Activated B cell treated with CpG ODN at 0.5 μM for 24 hours (primary cell): ENCODE measurements around the gene CIAO2B. TPM values are rescaled to one million over a fixed set of nuclear protein-coding genes. Genes with fewer than 3 reads are reported as not detected.

ENCODE experiments used
- ATAC-seq: fragments of 200-7000 bp; cut with Tn5 transposase; one replicate; pipeline ENCODE4 v1.10.0; 2021; ENCODE audit warnings: low read depth, mild to moderate bottlenecking, moderate library complexity
- CTCF ChIA-PET: fragments of 350-600 bp; sonication (Branson Sonifier 250); formaldehyde crosslinking; loops from one replicate; lab custom pipeline; 2021; ENCODE audit warnings: antibody characterized with exemption; lab: Charles Lee
- POLR2A ChIA-PET: fragments of 350-600 bp; sonication (Branson Sonifier 250); formaldehyde crosslinking; loops from one replicate; lab custom pipeline; 2021; ENCODE audit warnings: antibody characterized with exemption; lab: Charles Lee
- DNase-seq: peaks from one replicate; pipeline ENCODE4 v3.0.0; 2022
- H3K27ac Mint-ChIP-seq: one replicate; pipeline ENCODE4 v1.8.0; 2020; ENCODE audit warnings: mixed read lengths
- H3K27me3 Mint-ChIP-seq: one replicate; pipeline ENCODE4 v1.8.0; 2021; ENCODE audit warnings: mixed read lengths
- H3K36me3 Mint-ChIP-seq: one replicate; pipeline ENCODE4 v1.8.0; 2021; ENCODE audit warnings: low read depth, mixed read lengths
- H3K4me1 Mint-ChIP-seq: one replicate; pipeline ENCODE4 v1.8.0; 2021; ENCODE audit warnings: mixed read lengths
- H3K4me3 Mint-ChIP-seq: one replicate; pipeline ENCODE4 v1.8.0; 2020; ENCODE audit warnings: mild to moderate bottlenecking, mixed read lengths
- H3K9me3 Mint-ChIP-seq: one replicate; pipeline ENCODE4 v1.8.0; 2020; ENCODE audit warnings: mixed read lengths
- CTCF ChIP-seq: fragments of 200-600 bp; IDR thresholded peaks from one replicate; pipeline ENCODE4 v1.8.0; 2022; ENCODE audit warnings: antibody characterized with exemption, mild to moderate bottlenecking
- intact Hi-C: fragments of 100-400 bp; cut with micrococcal nuclease; formaldehyde crosslinking; loops from one replicate; pipeline ENCODE4 v1.15.1; 2024
- total RNA-seq: library from RNA; stranded (reverse); gene quantifications from 2 replicates; pipeline ENCODE4 v1.2.3, GENCODE V29; 2022

Gene CIAO2B
- total RNA-seq, 1 donor from 2014 or later: 66.2 TPM

- Mint-ChIP-seq H3K4me3 (no peak overlapping the region), H3K36me3 (peaks cover 11% of the 10 kb centered on the region), H3K27me3 (peaks cover 28% of the 10 kb centered on the region), H3K4me1 (peaks cover 13% of the 10 kb centered on the region), H3K27ac (no peak overlapping the region), H3K9me3 (no peaks in the 10 kb centered on the region)
- TF ChIP-seq CTCF: no peak
- intact Hi-C loops: loop anchor here (5.0 kb wide), 1 partner anchor 95 kb away; the partner anchor contains the start of gene NAE1
- ATAC-seq (no peak), DNase-seq (no peak)
- ChIA-PET POLR2A (interaction anchor here (0.6 kb wide), 1 partner anchor 352 kb away, joined by 3 read pairs; no protein-coding TSS in a partner anchor), CTCF (no interaction called here)
Observed at GRCh38 chr16:66926961-66927436, 7.2 kb downstream of the CIAO2B start.

- Mint-ChIP-seq H3K36me3 (peaks cover 7% of the 10 kb centered on the region), H3K9me3 (no peaks in the 10 kb centered on the region), H3K27ac (no peak overlapping the region), H3K27me3 (peaks cover 30% of the 10 kb centered on the region), H3K4me1 (peaks cover 9% of the 10 kb centered on the region), H3K4me3 (no peak overlapping the region)
- CTCF ChIA-PET: no interaction called here
- no peak for TF ChIP-seq CTCF
- intact Hi-C loops: loop anchor here (5.0 kb wide), 1 partner anchor 94 kb away; the partner anchor contains the start of gene NAE1
- DNase-seq: no peak
- POLR2A ChIA-PET: no interaction called here
- no peak for ATAC-seq
Observed at GRCh38 chr16:66926171-66926947, 7.8 kb downstream of the CIAO2B start.

GRCh38 chr16:66925322-66925840, 8.8 kb downstream of the CIAO2B start, which contains the start of gene RRAD:
TSS of gene RRAD (minus strand) at chr16:66925535. CDS start at chr16:66925179, 356 bp downstream.
- ChIA-PET CTCF (no interaction called here), POLR2A (interaction anchor here (0.6 kb wide), 1 partner anchor 621 kb away, joined by 5 read pairs; no protein-coding TSS in a partner anchor)
- Mint-ChIP-seq H3K9me3 (no peaks in the 10 kb centered on the region), H3K27me3 (peaks cover 33% of the 10 kb centered on the region), H3K36me3 (peaks cover 6% of the 10 kb centered on the region), H3K27ac (no peak within 1 kb of the TSS), H3K4me1 (peaks cover 9% of the 10 kb centered on the region), H3K4me3 (peak within 1 kb of the TSS; percentile 76)
- no peak for TF ChIP-seq CTCF
- intact Hi-C loops: loop anchor here (5.0 kb wide), 1 partner anchor 93 kb away; the partner anchor contains the start of gene NAE1
- DNase-seq (no peak), ATAC-seq (peak; percentile 31)

GRCh38 chr16:66924527-66925321, 9.5 kb downstream of the CIAO2B start:
- CTCF ChIA-PET: no interaction called here
- peak overlapping the region; percentile 76 for H3K4me3 Mint-ChIP-seq
- intact Hi-C loops: loop anchor here (5.0 kb wide), 1 partner anchor 92 kb away; the partner anchor contains the start of gene NAE1

More at GRCh38 chr16:66924527-66925321, 9.5 kb downstream of the CIAO2B start:
- no peak overlapping the region for H3K27ac Mint-ChIP-seq
- DNase-seq: no peak
- peaks cover 33% of the 10 kb centered on the region for H3K27me3 Mint-ChIP-seq
- TF ChIP-seq CTCF: no peak
- peak; percentile 80 for ATAC-seq
- no peaks in the 10 kb centered on the region for H3K9me3 Mint-ChIP-seq
- H3K4me1 Mint-ChIP-seq: peaks cover 9% of the 10 kb centered on the region
- peaks cover under 1% of the 10 kb centered on the region for H3K36me3 Mint-ChIP-seq
- POLR2A ChIA-PET: interaction anchor here (0.6 kb wide), 1 partner anchor 621 kb away, joined by 5 read pairs; no protein-coding TSS in a partner anchor
